Spinal cord (tissue), 10 donors: ENCODE data around the gene STON2. TPM values are rescaled to one million over a fixed set of nuclear protein-coding genes. Genes with fewer than 3 reads are reported as not detected.

ENCODE experiments used
- DNase-seq, 6 donors: peaks; one replicate each; pipeline versions ENCODE4 v3.0.0 to v3.0.0-alpha.2; 2013 to 2015; ENCODE audit warnings: low spot score in 6 of 6, low read depth in 4 of 6
- H3K27ac ChIP-seq: one replicate; pipeline ENCODE4 v1.5.1; 2013; ENCODE audit warnings: low read depth, low read length, control low read depth
- H3K27me3 ChIP-seq: one replicate; pipeline ENCODE4 v1.6.1; 2013; ENCODE audit warnings: low read length; ENCODE audit not compliant: control insufficient read depth, insufficient read depth
- H3K36me3 ChIP-seq: one replicate; pipeline ENCODE4 v1.6.1; 2013; ENCODE audit warnings: low read length; ENCODE audit not compliant: control insufficient read depth, insufficient read depth
- H3K4me1 ChIP-seq: one replicate; pipeline ENCODE4 v1.6.1; 2013; ENCODE audit warnings: low read length; ENCODE audit not compliant: control insufficient read depth, insufficient read depth
- H3K4me3 ChIP-seq: one replicate; pipeline ENCODE4 v1.5.1; 2013; ENCODE audit warnings: low read depth, low read length, control low read depth
- H3K9me3 ChIP-seq: one replicate; pipeline ENCODE4 v1.6.1; 2013; ENCODE audit warnings: low read length; ENCODE audit not compliant: control insufficient read depth, insufficient read depth
- WGBS: methylation state at CpG from one replicate; pipeline ENCODE4 v1.1.5; 2013; ENCODE audit warnings: missing lambda C conversion rate; ENCODE audit not compliant: insufficient coverage; 5-methylcytosine and 5-hydroxymethylcytosine counted together
- long read RNA-seq, 4 donors: transcript quantifications; one replicate each; lab custom pipeline, GENCODE V29; 2026
- polyA plus RNA-seq, 2 donors: library from polyadenylated mRNA; unstranded; fragments of 120-200 nt; gene quantifications; one replicate each; pipeline ENCODE4 v1.2.1, GENCODE V29; 2013; ENCODE audit not compliant: insufficient read length in 2 of 2
- total RNA-seq, 2 donors: library from RNA; depleted of rRNA in 1 of 2; stranded (reverse); fragments of 120-200 nt in 1 of 2; fragments of >200 nt in 1 of 2; gene quantifications; one replicate each; pipeline versions ENCODE4 v1.2.3 to v1.2.4, GENCODE V29; 2013 to 2014
- donor health status: healthy.

The STON2 gene, protein sequence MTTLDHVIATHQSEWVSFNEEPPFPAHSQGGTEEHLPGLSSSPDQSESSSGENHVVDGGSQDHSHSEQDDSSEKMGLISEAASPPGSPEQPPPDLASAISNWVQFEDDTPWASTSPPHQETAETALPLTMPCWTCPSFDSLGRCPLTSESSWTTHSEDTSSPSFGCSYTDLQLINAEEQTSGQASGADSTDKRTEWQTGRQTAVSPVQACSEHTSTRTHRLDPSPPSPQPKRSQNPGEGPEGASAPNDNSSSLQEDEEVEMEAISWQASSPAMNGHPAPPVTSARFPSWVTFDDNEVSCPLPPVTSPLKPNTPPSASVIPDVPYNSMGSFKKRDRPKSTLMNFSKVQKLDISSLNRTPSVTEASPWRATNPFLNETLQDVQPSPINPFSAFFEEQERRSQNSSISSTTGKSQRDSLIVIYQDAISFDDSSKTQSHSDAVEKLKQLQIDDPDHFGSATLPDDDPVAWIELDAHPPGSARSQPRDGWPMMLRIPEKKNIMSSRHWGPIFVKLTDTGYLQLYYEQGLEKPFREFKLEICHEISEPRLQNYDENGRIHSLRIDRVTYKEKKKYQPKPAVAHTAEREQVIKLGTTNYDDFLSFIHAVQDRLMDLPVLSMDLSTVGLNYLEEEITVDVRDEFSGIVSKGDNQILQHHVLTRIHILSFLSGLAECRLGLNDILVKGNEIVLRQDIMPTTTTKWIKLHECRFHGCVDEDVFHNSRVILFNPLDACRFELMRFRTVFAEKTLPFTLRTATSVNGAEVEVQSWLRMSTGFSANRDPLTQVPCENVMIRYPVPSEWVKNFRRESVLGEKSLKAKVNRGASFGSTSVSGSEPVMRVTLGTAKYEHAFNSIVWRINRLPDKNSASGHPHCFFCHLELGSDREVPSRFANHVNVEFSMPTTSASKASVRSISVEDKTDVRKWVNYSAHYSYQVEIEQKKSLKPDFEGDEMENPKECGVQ
- 10 to 100 TPM; 63.6 to 81.9 TPM for total RNA-seq
- polyA plus RNA-seq = 10 to 100 TPM; 21.8 to 36.7 TPM
- long read RNA-seq, donor 1, partial matches to known transcripts = 0 of 55 reads
- long read RNA-seq, donor 1, other reads (novel, unspliced or antisense) = 55 of 55 reads
- long read RNA-seq, donor 2, partial matches to known transcripts = 0 of 7 reads
- long read RNA-seq, donor 2, other reads (novel, unspliced or antisense) = 7 of 7 reads
- long read RNA-seq, donor 3, partial matches to known transcripts = 0 of 22 reads
- long read RNA-seq, donor 3, other reads (novel, unspliced or antisense) = 22 of 22 reads
- long read RNA-seq, donor 4 = 0 reads

DNA sequence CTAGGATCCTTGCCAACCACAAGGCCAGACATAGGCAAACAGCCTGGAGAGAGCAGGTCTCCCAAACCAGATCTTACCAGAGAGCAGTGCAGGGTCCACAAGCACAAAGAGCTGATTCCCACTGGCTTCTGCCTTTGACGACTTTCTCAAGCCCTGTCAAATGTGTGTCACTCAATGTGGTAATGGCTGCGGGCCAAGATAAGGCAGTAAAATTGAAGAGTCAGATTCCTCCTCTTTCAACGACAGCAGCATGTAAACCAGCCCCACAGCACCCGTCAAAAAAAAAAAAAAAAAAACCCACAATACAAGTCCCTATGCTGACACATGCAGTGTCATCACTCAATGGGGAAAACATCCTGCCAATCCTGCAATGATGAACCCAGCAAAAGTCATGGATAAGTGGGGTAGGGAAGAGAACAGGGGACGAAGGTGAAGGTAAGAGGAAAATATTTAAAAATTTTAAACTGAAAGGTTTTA is at the start of gene STON2:
Gene STON2, minus strand, starts transcription at position 123 of the 477 bp plus-strand sequence. CDS start 1,942 bp downstream, outside the sequence.
- whole genome bisulfite sequencing = 43% methylated on average over 2 of the region's 5 CpGs
- DNase-seq = peak in 2 of 6 donors; percentile 34 to 37
- peaks cover 9% of the 10 kb centered on the region for H3K36me3 ChIP-seq
- peak within 1 kb of the TSS; percentile 43 for H3K27ac ChIP-seq
- H3K9me3 ChIP-seq = peaks cover 2% of the 10 kb centered on the region
- H3K27me3 ChIP-seq = no peaks in the 10 kb centered on the region
- H3K4me1 ChIP-seq = no peaks in the 10 kb centered on the region
- no peak within 1 kb of the TSS for H3K4me3 ChIP-seq

DNA sequence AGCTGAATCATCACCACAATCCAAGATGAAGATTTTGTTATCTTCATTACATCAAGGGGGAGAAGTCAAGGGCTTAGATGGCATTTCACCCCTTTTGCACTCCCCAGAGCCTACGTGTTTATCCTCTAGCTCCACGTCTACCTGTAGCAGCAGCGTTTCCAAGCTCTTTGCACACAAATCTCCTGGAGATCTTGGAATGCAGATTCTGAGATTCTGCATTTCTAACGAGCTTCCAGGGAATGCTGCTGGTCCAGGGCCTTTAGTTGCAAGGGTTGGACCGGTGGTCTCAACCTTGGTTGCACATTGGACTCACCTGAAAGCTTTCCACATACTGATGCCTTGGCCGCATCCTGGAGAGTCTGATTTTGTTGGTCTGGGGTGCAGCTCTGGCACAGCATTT is 49.5 kb upstream of the STON2 start:
- Histone ChIP-seq H3K4me3 (no peak overlapping the region), H3K27ac (peak overlapping the region; percentile 62), H3K36me3 (no peaks in the 10 kb centered on the region), H3K27me3 (no peaks in the 10 kb centered on the region), H3K4me1 (peaks cover 21% of the 10 kb centered on the region), H3K9me3 (no peaks in the 10 kb centered on the region)
- 68% methylated on average over 6 of the region's 6 CpGs for WGBS
- DNase-seq = no peak

DNA sequence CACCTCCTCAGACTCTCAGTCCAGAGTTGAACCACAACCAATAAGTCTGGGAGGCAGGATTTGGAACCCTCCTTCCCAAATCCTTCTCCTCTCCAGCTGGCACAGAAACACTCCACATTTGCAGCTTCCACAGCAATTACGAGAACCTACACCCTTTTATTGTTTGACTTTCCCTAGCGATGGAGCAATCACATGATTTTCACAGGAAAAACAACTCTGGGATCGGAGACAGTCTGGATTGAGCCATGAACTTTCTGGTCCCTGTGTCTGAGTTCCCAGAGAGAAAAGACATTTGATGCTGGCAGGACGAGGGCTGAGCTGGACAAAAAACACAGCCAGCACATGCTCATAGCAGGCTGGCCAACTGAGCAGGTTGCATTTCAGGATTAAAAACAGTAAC is 49.0 kb upstream of the STON2 start:
- Histone ChIP-seq H3K9me3 (no peaks in the 10 kb centered on the region), H3K27me3 (no peaks in the 10 kb centered on the region), H3K4me3 (no peak overlapping the region), H3K4me1 (peaks cover 21% of the 10 kb centered on the region), H3K36me3 (no peaks in the 10 kb centered on the region), H3K27ac (peak overlapping the region; percentile 62)
- 28% methylated on average over 4 of the region's 4 CpGs for WGBS
- peak in 2 of 6 donors; percentile 54 to 82 for DNase-seq

DNA sequence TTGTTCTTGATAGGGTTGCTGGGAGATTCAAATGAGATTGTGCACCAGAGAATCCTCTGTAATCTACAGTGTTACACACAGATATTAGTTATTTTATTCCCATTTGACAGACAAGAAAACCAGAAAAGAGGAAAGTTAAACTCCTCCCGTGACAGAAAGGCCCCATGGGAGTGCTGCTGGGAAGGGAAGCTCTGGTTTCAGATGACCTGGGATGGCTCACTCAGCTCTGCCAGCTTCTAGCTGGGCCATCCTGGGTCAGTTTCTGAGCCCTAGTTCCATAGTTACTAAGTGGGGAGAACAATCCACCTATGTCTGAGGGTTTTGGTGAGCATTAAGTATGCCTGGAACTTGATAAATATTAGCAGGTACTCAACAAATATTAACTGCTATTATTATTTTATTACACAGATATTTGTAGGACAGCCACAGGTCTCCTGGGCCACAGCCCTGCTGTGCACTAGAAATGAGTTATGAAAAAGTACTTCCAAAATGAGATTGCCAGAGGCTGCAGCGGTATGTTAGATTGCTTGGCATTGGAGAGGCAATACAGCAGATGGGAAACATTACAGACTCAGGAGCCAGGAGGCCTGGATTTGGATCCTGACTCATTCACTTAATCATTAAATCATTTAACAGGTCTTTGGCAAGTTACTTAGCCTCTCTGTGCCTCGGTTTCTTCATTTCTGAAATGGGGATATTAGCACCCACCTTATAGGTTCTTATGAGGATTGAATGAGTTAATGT is 47.1 kb upstream of the STON2 start:
- 60% methylated on average over 2 of the region's 3 CpGs for WGBS
- DNase-seq = peak in 1 of 6 donors; percentile 51
- Histone ChIP-seq H3K27me3 (no peaks in the 10 kb centered on the region), H3K36me3 (no peaks in the 10 kb centered on the region), H3K4me1 (peaks cover 16% of the 10 kb centered on the region), H3K27ac (no peak overlapping the region), H3K9me3 (no peaks in the 10 kb centered on the region), H3K4me3 (no peak overlapping the region)

DNA sequence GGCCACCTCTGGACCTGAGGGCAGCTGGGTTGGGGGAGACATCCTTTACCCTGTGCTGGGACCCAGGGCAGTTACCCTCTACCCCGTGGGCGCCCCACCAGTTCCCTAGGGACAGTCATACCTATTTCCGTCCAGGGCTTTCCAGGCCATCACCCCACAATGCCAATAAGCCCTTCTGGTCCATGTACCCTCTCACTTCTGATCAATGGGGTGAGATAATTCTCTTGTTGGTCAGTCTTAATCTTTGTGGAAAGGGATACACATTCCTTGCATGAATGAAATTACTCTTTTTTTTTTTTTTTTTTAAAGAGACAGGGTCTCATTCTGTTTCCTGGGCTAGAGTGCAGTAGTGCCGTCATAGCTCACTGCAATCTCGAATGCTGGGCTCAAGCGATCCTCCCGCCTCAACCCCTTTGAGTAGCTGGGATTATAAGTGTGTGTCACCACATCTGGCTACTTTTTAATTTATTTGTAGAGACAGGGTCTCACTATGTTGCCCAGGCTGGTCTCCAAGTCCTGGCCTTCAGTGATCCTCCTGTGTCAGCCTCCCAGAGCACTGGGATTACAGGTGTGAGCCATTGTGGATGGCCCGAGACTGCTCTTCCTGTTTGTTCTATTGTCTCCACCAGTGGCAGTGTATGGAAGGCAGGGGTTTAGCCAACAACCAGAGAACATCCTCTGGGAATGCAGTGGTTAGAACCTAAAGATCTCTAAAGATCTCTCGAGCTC is 46.3 kb upstream of the STON2 start:
- 97% methylated on average over 5 of the region's 9 CpGs for WGBS
- no peak for DNase-seq
- H3K4me3 ChIP-seq = no peak overlapping the region
- no peaks in the 10 kb centered on the region for H3K9me3 ChIP-seq
- H3K27ac ChIP-seq = no peak overlapping the region
- no peaks in the 10 kb centered on the region for H3K36me3 ChIP-seq
- peaks cover 16% of the 10 kb centered on the region for H3K4me1 ChIP-seq
- H3K27me3 ChIP-seq = no peaks in the 10 kb centered on the region

DNA sequence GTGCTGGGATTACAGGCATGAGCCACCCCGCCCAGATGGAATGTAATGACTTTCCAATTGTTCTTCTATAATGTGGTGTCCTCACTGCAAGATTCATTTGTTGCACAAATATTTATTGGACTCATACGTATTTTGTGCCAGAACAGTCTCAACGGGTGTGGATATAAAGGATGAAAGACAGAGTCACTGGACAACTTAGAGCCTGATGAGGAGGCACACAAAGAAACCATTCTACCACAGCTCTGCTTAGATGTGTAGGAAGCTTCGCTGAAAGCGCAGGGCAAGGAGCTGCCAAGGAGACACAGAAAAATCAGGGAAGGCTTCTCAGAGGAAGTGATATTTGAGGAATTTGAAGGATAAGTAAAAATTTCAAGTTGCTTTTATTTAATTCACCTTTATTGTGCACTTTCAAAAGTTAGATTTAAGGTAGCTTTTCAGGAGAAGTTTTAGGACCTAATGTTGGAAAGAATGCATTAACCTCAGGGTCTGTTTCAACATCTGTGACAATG is 41.6 kb upstream of the STON2 start:
- no peak overlapping the region for H3K4me3 ChIP-seq
- H3K27me3 ChIP-seq = peaks cover 11% of the 10 kb centered on the region
- H3K36me3 ChIP-seq = no peaks in the 10 kb centered on the region
- no peaks in the 10 kb centered on the region for H3K9me3 ChIP-seq
- no peak for DNase-seq
- WGBS = no CpG with 5 or more reads among the region's 5 CpGs
- no peak overlapping the region for H3K27ac ChIP-seq
- H3K4me1 ChIP-seq = peaks cover 2% of the 10 kb centered on the region

DNA sequence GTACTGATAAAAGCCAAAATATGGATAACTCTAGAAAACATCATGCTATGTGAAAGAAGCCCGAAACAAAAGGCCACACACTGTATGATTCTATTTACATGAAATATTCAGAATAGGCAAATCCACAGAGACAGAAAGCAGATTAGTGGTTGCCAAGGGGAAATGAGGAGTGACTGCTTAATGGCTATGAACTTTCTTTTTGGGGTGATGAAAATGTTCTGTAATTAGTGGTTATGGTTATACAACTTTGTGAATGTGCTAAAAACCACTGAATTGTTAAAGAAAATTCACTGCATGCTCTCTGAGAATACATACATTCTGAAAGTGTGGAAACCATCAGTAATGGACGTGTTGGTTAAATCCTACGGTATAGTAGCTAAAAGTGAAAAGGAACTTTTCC is 39.9 kb upstream of the STON2 start:
- WGBS = 69% methylated on average over 2 of the region's 3 CpGs
- H3K27me3 ChIP-seq = peaks cover 14% of the 10 kb centered on the region
- peaks cover 11% of the 10 kb centered on the region for H3K4me1 ChIP-seq
- DNase-seq = no peak
- no peak overlapping the region for H3K4me3 ChIP-seq
- H3K36me3 ChIP-seq = no peaks in the 10 kb centered on the region
- H3K9me3 ChIP-seq = no peaks in the 10 kb centered on the region
- no peak overlapping the region for H3K27ac ChIP-seq

DNA sequence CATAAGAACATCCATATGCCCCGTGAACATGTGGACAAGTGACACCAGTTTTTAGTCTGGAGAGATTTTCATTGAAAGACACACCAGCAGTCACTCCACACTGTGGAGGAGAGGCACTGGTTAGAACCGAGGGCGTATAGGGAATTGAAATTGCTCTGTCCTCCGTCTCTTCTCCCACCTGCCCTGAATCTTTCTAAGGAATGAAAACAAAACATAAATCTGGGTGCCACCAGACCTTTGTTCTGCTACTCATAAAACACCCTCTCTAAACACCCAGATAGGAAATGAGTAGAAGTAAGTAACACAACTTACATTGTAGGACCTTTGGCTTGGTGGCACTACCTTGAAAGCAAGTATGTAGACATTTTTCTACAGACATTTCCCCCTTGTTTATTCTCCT is 37.1 kb upstream of the STON2 start:
- peaks cover 14% of the 10 kb centered on the region for H3K27me3 ChIP-seq

More for the DNA sequence above, 37.1 kb upstream of the STON2 start:
- DNase-seq = no peak
- Histone ChIP-seq H3K4me1 (peaks cover 15% of the 10 kb centered on the region), H3K27ac (no peak overlapping the region), H3K36me3 (no peaks in the 10 kb centered on the region), H3K4me3 (peak overlapping the region; percentile 64), H3K9me3 (no peaks in the 10 kb centered on the region)
- no CpG with 5 or more reads among the region's 4 CpGs for WGBS
